CD4-positive, alpha-beta T cell treated with Interleukin-21 for 1 hour (primary cell): ENCODE measurements around the gene GSTA5.
A peak's percentile ranks its signal among the peaks of the same experiment; 100 is the strongest.
"Not testable (repeated sequence)": the region's sequence is repeated elsewhere in the genome, so short reads cannot be mapped to it uniquely, and the experiment has no call there.

Source experiments
- DNase-seq: peaks from one replicate; pipeline ENCODE4 v3.0.0-alpha.2; 2020

Gene GSTA5

DNA sequence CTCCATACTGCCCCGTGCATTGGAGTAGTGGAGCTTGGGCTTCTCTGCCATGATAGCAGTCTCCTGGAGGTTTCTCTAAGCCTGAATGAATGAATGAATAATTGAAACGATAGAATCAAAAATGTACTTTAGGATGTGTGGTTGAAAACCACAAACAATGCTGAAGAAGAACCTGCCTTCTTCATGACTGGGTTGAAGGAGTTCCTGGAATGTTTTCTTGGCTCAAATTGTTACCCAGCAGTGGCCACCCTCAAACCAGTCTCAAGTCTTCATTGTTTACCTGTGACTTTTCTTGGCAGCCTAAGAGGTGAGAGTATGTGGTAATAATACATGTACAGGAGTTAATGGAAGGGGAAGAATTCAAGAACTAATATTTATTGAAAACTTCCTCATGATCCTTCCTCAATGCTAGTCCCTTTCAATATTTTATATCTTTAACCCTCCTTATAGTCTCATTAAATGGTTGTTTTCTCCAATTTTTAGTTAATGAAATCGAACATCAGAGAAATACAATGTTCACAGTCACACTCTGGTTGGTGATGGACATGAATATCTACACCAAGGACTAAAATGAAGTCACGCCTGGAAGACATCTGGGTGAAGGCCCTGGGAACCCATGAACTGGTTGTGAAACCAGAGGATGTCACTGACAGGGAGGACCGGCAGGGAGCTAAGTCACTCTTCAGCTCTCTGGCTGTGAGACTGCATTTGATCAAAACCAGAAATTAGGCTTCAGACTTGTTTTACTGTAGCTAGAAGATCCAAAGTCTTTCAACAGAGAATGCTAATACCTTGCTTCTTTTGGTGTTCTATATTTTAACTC lies at the start of gene GSTA5:
Gene GSTA5, minus strand, starts transcription at position 51 of the 823 bp plus-strand sequence.
- DNase-seq, result no peak

- DNase-seq, result no peak
Observed at GRCh38 chr6:52890018-52890417, 49.4 kb upstream of the GSTA5 start.

- no peak for DNase-seq
Observed at GRCh38 chr6:52887910-52888524, 47.4 kb upstream of the GSTA5 start.

DNA sequence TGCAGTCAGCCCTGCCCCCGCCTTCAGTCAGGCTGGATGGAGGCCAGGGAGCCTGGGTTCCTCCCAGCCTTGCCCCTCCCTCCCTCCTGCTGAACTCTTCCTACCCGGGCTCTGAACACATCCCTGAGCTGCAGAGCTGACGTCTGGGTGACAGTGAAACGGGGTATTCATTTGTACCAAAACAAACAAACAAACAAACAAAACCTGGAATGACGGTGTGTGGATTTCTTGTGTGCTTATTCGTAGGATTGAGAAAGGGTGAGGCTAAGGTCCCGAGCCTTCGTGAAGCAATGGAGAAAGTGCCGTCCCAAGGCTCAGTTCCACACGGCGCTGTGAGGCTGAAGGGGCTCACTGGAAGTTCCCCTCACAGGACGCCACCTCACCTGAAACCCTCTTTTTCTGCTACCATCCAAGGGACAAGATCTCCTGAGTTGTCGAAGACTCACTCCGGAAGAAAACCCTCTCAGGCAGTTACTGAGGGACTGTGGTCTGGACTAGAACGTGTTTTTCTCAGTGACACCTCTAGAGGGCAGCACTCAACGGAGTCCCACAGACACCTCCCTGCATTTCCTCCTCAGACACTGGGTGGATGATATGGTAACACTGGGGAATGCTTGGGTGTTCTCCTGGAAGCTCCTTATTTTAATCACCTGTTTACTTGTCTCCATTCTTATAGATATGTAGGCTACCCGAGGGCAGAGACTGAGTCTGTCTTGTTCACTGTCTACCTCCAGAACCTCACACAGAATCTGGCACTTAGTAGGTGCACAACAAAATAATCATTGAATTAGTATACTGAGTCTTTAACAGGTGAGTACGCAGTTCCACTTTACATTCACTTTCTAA lies 41.6 kb upstream of the GSTA5 start:
- peak; percentile 79 for DNase-seq

GRCh38 chr6:52881662-52881995 lies 41.0 kb upstream of the GSTA5 start:
- no peak for DNase-seq

GRCh38 chr6:52877786-52878185 lies 37.2 kb upstream of the GSTA5 start:
- DNase-seq, result no peak

GRCh38 chr6:52877168-52877567 lies 36.6 kb upstream of the GSTA5 start:
- no peak for DNase-seq

- no peak for DNase-seq
Observed at GRCh38 chr6:52876056-52876787, 35.6 kb upstream of the GSTA5 start.

- no peak for DNase-seq
Observed at GRCh38 chr6:52872031-52872430, 31.4 kb upstream of the GSTA5 start.

- no peak for DNase-seq
Observed at GRCh38 chr6:52871621-52872020, 31.0 kb upstream of the GSTA5 start.

GRCh38 chr6:52870335-52871091 lies 29.9 kb upstream of the GSTA5 start:
- not testable (repeated sequence) for DNase-seq

DNA sequence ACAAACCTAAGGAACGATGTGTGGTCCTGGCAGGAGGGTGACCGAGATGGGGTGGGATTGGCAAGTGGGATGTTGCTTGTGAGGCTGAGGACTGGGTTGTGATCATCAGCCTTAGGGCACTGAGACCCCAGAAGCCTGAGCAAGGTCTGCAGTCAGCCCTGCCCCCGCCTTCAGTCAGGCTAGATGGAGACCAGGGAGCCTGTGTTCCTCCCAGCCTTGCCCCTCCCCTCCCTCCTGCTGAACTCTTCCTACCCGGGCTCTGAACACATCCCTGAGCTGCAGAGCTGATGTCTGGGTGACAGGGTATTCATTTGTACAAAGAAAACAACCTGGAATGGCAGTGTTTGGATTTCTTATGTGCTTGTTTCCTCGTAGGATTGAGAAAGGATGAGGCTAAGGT lies 28.3 kb upstream of the GSTA5 start:
- DNase-seq, result not testable (repeated sequence)

DNA sequence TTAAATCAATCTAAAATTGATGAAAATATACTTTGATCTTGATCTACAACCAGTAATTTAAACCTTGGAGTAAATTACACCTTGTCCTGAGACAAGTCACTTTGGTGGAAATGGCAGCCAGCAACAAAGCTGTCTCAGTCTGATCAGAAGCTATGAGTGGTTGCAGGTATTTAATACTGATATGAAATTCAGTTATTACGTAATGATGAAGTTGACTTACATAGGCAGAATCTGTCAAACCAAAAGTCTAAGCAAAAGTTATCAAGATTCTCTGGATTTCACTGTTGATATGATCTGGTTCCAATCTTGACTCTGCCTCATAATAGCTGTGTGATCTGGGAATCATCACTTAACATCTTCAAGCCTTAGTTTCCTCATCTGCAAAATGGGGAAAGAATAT lies 27.6 kb upstream of the GSTA5 start:
- no peak for DNase-seq

- not testable (repeated sequence) for DNase-seq
Observed at GRCh38 chr6:52861151-52861550, 20.5 kb upstream of the GSTA5 start.

DNA sequence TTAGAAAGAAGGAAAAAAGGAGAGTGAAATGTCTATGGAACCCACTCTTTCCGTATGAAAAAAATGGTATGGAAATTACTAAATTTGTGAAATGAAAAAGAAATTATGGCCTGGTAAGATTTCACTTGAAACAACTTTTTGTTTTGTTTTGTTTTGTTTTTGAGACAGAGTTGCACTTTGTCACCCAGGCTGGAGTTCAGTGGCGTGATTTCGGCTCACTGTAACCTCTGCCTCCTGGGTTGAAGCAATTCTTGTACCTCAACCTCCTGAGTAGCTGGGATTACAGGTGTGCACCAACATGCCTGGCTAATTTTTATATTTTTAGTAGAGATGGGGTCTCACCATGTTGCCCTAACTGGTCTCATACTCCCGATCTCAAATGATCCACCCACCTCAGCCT lies 17.8 kb upstream of the GSTA5 start:
- DNase-seq, result no peak

DNA sequence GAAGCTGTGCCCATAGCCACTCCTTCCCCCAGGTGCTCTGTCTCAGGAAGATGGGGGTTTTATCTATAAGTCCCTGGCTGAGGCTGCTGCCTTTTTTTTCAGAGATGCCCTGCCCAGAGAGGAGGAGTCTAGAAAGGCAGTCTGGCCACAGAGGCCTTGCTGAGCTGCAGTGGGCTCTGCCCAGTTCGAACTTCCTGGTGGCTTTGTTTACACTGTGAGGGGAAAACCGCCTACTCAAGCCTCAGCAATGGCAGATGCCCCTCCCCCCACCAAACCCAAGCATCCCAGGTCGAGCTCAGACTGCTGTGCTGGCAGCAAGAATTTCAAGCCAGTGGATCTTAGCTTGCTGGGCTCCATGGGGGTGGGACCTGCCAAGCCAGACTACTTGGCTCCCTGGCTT lies 15.5 kb upstream of the GSTA5 start:
- DNase-seq, result not testable (repeated sequence)

- DNase-seq, result no peak
Observed at GRCh38 chr6:52849137-52849536, 8.5 kb upstream of the GSTA5 start.

GRCh38 chr6:52846002-52846401 lies 5.4 kb upstream of the GSTA5 start:
- no peak for DNase-seq

- DNase-seq, result no peak
Observed at GRCh38 chr6:52843605-52844004, 3.0 kb upstream of the GSTA5 start.

- peak; percentile 50 for DNase-seq
Observed at GRCh38 chr6:52839124-52840055, 1.2 kb downstream of the GSTA5 start.

- no peak for DNase-seq
Observed at GRCh38 chr6:52834481-52834880, 6.1 kb downstream of the GSTA5 start.
